ENCODE measurements around the gene PGR. TPM values are rescaled to one million over a fixed set of nuclear protein-coding genes. Genes with fewer than 3 reads are reported as not detected.

PGR gene
- polyA plus RNA-seq, 1 donor (not counting 4 experiments of a cell fraction or from before 2014, with no cell fraction given) = not detected

DNA sequence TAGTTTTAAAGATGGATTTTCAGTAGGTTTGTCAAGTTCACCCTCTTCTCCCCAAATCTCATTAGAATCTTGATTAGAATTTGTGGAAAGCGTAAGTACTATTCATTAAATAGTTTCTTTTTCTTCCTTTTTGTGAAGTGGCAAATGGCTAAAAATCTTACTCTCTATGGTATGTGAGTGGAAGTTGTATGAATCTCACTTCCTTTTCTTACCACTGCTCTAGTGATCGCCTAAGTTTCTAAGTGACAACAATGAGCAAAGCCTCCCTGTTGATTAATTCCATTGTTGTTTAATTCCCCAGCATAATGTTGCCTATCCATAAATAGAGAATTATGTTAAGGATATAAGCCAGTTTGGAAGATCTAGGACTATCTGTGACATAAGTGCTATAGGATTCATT lies 82.7 kb downstream of the PGR start:
- Histone ChIP-seq H3K27ac (ENCODE audit: control insufficient read depth, insufficient read depth, low read length) (no peak overlapping the region), H3K9me1 (ENCODE audit: control insufficient read depth, extremely low read depth, insufficient read depth, low read length) (no peaks in the 10 kb centered on the region), H3K27me3 (ENCODE audit: control insufficient read depth, extremely low read depth, insufficient read depth, low read length) (no peaks in the 10 kb centered on the region), H3K79me2 (ENCODE audit: control insufficient read depth, insufficient read depth, low read length) (no peaks in the 10 kb centered on the region), H3K9me3 (ENCODE audit: control insufficient read depth, low read depth, low read length) (no peaks in the 10 kb centered on the region), H3K9ac (ENCODE audit: control insufficient read depth, extremely low read depth, insufficient read depth, low read length) (no peak overlapping the region), H3K4me1 (ENCODE audit: control insufficient read depth, extremely low read depth, insufficient read depth, low read length) (no peaks in the 10 kb centered on the region), H3K4me3 (ENCODE audit: control insufficient read depth in 2 of 3, extremely low read depth in 1 of 3, insufficient read depth in 2 of 3, low read depth in 1 of 3, low read length in 3 of 3) (no peak overlapping the region), H2AFZ (ENCODE audit: control insufficient read depth, low read length) (no peak overlapping the region), H3K36me3 (ENCODE audit: control insufficient read depth in 2 of 2, extremely low read depth in 1 of 2, insufficient read depth in 2 of 2, low read length in 2 of 2) (no peaks in the 10 kb centered on the region), H3K4me2 (ENCODE audit: control insufficient read depth, extremely low read depth, insufficient read depth, low read depth, low read length) (no peak overlapping the region), H4K20me1 (ENCODE audit: control insufficient read depth, extremely low read depth, insufficient read depth, low read length) (no peaks in the 10 kb centered on the region)
- no peak for DNase-seq (ENCODE audit: low read depth, low spot score)
- TF ChIP-seq, protein P1, sequence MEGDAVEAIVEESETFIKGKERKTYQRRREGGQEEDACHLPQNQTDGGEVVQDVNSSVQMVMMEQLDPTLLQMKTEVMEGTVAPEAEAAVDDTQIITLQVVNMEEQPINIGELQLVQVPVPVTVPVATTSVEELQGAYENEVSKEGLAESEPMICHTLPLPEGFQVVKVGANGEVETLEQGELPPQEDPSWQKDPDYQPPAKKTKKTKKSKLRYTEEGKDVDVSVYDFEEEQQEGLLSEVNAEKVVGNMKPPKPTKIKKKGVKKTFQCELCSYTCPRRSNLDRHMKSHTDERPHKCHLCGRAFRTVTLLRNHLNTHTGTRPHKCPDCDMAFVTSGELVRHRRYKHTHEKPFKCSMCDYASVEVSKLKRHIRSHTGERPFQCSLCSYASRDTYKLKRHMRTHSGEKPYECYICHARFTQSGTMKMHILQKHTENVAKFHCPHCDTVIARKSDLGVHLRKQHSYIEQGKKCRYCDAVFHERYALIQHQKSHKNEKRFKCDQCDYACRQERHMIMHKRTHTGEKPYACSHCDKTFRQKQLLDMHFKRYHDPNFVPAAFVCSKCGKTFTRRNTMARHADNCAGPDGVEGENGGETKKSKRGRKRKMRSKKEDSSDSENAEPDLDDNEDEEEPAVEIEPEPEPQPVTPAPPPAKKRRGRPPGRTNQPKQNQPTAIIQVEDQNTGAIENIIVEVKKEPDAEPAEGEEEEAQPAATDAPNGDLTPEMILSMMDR (optimal IDR thresholded peaks at IDR 0.05 in 1 of 3, IDR thresholded peaks at IDR 0.05 in 1 of 3, conservative IDR thresholded peaks at IDR 0.05 in 1 of 3; ENCODE audit: extremely low read depth in 1 of 3, insufficient read depth in 2 of 3, low read length in 3 of 3) = no peak
- no peak for TF ChIP-seq EZH2 (IDR thresholded peaks at IDR 0.05; ENCODE audit: low read length)
- no peak for FAIRE-seq
- dilution Hi-C loops (cut with MboI; ENCODE audit: extremely low pct_ligation_motif_present, low sequenced_read_pairs) = no loop called here

DNA sequence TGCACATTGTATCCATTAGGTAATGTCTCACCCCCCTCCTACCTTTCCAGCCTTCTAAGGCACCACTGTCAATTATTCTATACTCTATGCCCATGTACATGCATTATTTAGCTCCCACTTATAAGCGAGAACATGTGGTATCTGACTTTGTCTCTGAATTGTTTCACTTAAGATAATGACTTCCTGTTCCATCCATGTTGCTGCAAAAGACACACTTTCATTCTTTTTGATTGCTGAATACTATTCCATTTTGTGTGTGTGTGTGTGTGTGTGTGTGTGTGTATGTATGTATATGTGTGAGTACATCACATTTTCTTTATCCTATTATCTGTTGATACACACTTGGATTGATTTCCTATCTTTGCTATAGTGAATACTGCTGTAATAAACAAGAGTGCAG lies 84.2 kb downstream of the PGR start:
- TF ChIP-seq, protein P1 (optimal IDR thresholded peaks at IDR 0.05 in 1 of 3, IDR thresholded peaks at IDR 0.05 in 1 of 3, conservative IDR thresholded peaks at IDR 0.05 in 1 of 3; ENCODE audit: extremely low read depth in 1 of 3, insufficient read depth in 2 of 3, low read length in 3 of 3) = no peak
- no peak for DNase-seq (ENCODE audit: low read depth, low spot score)
- Histone ChIP-seq H3K9ac (ENCODE audit: control insufficient read depth, extremely low read depth, insufficient read depth, low read length) (no peak overlapping the region), H3K4me2 (ENCODE audit: control insufficient read depth, extremely low read depth, insufficient read depth, low read depth, low read length) (no peak overlapping the region), H3K4me3 (ENCODE audit: control insufficient read depth in 2 of 3, extremely low read depth in 1 of 3, insufficient read depth in 2 of 3, low read depth in 1 of 3, low read length in 3 of 3) (no peak overlapping the region), H3K9me1 (ENCODE audit: control insufficient read depth, extremely low read depth, insufficient read depth, low read length) (no peaks in the 10 kb centered on the region), H2AFZ (ENCODE audit: control insufficient read depth, low read length) (no peak overlapping the region), H4K20me1 (ENCODE audit: control insufficient read depth, extremely low read depth, insufficient read depth, low read length) (no peaks in the 10 kb centered on the region), H3K27ac (ENCODE audit: control insufficient read depth, insufficient read depth, low read length) (no peak overlapping the region), H3K79me2 (ENCODE audit: control insufficient read depth, insufficient read depth, low read length) (no peaks in the 10 kb centered on the region), H3K4me1 (ENCODE audit: control insufficient read depth, extremely low read depth, insufficient read depth, low read length) (no peaks in the 10 kb centered on the region), H3K36me3 (ENCODE audit: control insufficient read depth in 2 of 2, extremely low read depth in 1 of 2, insufficient read depth in 2 of 2, low read length in 2 of 2) (no peaks in the 10 kb centered on the region), H3K27me3 (ENCODE audit: control insufficient read depth, extremely low read depth, insufficient read depth, low read length) (no peaks in the 10 kb centered on the region), H3K9me3 (ENCODE audit: control insufficient read depth, low read depth, low read length) (no peaks in the 10 kb centered on the region)
- no peak for FAIRE-seq
- dilution Hi-C loops (cut with MboI; ENCODE audit: extremely low pct_ligation_motif_present, low sequenced_read_pairs) = no loop called here
